WTC11 (cell line): ENCODE measurements around the gene COA1.

Experiments used
- ATF1 ChIP-seq: sonication (generic); formaldehyde crosslinking; IDR thresholded peaks from 2 replicates; pipeline ENCODE4 v1.8.1; 2023; ENCODE audit warnings: mild to moderate bottlenecking, moderate library complexity, missing genetic modification reagents
- ELF4 ChIP-seq: sonication (generic); formaldehyde crosslinking; IDR thresholded peaks from 2 replicates; pipeline ENCODE4 v1.8.1; 2022; ENCODE audit warnings: low read depth, mild to moderate bottlenecking, moderate library complexity, missing genetic modification reagents
- RELA ChIP-seq: sonication (generic); formaldehyde crosslinking; IDR thresholded peaks from 2 replicates; pipeline ENCODE4 v1.8.1; 2022; ENCODE audit warnings: missing genetic modification reagents, mild to moderate bottlenecking, borderline replicate concordance
- TEAD1 ChIP-seq: sonication (generic); formaldehyde crosslinking; IDR thresholded peaks from 2 replicates; pipeline ENCODE4 v1.8.0; 2022; ENCODE audit warnings: mild to moderate bottlenecking, missing genetic modification reagents
- TF ChIP-seq, protein P1 (sequence below): sonication (generic); formaldehyde crosslinking; IDR thresholded peaks from 2 replicates; pipeline ENCODE4 v1.8.1; 2023; ENCODE audit warnings: mild to moderate bottlenecking, missing genetic modification reagents, moderate library complexity
- TF ChIP-seq, protein P2 (sequence below): fragments of 200-600 bp; IDR thresholded peaks from 2 replicates; pipeline ENCODE4 v1.8.0; 2022; ENCODE audit warnings: antibody characterized with exemption
- TF ChIP-seq, protein P3 (sequence below): sonication (generic); formaldehyde crosslinking; IDR thresholded peaks from 2 replicates; pipeline ENCODE4 v1.8.0; 2022; ENCODE audit warnings: mild to moderate bottlenecking, missing genetic modification reagents
- TF ChIP-seq, protein P4 (sequence below): sonication (generic); formaldehyde crosslinking; IDR thresholded peaks from 2 replicates; pipeline ENCODE4 v1.8.0; 2022; ENCODE audit warnings: mild to moderate bottlenecking, missing genetic modification reagents
- TF ChIP-seq, protein P5 (sequence below): sonication (generic); formaldehyde crosslinking; IDR thresholded peaks from 2 replicates; pipeline ENCODE4 v1.8.1; 2023; ENCODE audit warnings: mild to moderate bottlenecking, missing genetic modification reagents

DNA sequence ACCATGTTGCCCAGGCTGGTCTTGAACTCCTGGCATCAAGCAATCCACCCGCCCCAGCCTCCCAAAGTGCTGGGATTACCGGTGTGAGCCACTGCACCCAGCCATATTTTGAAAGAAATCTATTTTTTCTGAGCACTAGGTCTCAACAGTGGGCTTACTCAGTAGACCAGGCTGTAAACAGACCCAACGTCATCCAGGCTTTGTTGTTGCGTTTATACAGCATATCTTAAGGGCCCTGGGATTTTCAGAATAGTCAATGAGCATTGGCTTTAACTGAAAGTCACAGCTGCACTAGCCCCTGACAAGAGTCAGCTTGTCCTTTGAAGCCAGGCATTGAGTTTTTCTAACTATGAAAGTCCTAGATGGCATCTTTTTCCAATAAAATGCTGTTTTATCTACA is 96.6 kb downstream of the COA1 start:
- TF ChIP-seq, protein P1, sequence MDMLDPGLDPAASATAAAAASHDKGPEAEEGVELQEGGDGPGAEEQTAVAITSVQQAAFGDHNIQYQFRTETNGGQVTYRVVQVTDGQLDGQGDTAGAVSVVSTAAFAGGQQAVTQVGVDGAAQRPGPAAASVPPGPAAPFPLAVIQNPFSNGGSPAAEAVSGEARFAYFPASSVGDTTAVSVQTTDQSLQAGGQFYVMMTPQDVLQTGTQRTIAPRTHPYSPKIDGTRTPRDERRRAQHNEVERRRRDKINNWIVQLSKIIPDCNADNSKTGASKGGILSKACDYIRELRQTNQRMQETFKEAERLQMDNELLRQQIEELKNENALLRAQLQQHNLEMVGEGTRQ (CRISPR knock-in tag), result no peak
- TF ChIP-seq ATF1 (CRISPR knock-in tag), result no peak
- TF ChIP-seq, protein P2, sequence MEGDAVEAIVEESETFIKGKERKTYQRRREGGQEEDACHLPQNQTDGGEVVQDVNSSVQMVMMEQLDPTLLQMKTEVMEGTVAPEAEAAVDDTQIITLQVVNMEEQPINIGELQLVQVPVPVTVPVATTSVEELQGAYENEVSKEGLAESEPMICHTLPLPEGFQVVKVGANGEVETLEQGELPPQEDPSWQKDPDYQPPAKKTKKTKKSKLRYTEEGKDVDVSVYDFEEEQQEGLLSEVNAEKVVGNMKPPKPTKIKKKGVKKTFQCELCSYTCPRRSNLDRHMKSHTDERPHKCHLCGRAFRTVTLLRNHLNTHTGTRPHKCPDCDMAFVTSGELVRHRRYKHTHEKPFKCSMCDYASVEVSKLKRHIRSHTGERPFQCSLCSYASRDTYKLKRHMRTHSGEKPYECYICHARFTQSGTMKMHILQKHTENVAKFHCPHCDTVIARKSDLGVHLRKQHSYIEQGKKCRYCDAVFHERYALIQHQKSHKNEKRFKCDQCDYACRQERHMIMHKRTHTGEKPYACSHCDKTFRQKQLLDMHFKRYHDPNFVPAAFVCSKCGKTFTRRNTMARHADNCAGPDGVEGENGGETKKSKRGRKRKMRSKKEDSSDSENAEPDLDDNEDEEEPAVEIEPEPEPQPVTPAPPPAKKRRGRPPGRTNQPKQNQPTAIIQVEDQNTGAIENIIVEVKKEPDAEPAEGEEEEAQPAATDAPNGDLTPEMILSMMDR, result no peak
- TF ChIP-seq TEAD1 (CRISPR knock-in tag), result no peak
- TF ChIP-seq, protein P3, sequence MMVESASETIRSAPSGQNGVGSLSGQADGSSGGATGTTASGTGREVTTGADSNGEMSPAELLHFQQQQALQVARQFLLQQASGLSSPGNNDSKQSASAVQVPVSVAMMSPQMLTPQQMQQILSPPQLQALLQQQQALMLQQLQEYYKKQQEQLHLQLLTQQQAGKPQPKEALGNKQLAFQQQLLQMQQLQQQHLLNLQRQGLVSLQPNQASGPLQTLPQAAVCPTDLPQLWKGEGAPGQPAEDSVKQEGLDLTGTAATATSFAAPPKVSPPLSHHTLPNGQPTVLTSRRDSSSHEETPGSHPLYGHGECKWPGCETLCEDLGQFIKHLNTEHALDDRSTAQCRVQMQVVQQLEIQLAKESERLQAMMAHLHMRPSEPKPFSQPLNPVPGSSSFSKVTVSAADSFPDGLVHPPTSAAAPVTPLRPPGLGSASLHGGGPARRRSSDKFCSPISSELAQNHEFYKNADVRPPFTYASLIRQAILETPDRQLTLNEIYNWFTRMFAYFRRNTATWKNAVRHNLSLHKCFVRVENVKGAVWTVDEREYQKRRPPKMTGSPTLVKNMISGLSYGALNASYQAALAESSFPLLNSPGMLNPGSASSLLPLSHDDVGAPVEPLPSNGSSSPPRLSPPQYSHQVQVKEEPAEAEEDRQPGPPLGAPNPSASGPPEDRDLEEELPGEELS (CRISPR knock-in tag), result no peak
- TF ChIP-seq, protein P4, sequence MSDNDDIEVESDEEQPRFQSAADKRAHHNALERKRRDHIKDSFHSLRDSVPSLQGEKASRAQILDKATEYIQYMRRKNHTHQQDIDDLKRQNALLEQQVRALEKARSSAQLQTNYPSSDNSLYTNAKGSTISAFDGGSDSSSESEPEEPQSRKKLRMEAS (CRISPR knock-in tag), result no peak
- no peak for TF ChIP-seq ELF4 (CRISPR knock-in tag)
- TF ChIP-seq, protein P5, sequence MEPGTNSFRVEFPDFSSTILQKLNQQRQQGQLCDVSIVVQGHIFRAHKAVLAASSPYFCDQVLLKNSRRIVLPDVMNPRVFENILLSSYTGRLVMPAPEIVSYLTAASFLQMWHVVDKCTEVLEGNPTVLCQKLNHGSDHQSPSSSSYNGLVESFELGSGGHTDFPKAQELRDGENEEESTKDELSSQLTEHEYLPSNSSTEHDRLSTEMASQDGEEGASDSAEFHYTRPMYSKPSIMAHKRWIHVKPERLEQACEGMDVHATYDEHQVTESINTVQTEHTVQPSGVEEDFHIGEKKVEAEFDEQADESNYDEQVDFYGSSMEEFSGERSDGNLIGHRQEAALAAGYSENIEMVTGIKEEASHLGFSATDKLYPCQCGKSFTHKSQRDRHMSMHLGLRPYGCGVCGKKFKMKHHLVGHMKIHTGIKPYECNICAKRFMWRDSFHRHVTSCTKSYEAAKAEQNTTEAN (CRISPR knock-in tag), result no peak
- TF ChIP-seq RELA (CRISPR knock-in tag), result no peak
